ENCODE measurements around the gene TMCC1.

DNA sequence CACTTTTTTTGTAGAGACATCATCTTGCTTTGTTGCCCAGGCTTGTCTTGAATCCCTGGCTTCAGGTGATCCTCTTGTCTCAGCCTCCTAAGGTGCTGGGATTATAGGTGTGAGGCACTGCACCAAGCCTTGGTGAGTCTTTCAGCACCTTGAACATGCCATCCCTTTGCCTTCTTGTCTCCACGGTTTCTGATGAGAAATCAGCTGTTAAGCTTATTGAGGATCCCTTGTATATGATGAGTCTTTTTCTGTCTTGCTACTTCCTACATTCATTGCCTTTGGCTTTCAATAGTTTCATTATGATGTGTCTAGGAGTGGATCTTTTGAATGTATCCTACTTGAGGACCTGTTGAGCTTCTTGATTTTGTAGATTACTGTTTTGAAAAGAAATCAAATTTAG is 35.9 kb upstream of the TMCC1 start:
- TF ChIP-seq, protein P1, sequence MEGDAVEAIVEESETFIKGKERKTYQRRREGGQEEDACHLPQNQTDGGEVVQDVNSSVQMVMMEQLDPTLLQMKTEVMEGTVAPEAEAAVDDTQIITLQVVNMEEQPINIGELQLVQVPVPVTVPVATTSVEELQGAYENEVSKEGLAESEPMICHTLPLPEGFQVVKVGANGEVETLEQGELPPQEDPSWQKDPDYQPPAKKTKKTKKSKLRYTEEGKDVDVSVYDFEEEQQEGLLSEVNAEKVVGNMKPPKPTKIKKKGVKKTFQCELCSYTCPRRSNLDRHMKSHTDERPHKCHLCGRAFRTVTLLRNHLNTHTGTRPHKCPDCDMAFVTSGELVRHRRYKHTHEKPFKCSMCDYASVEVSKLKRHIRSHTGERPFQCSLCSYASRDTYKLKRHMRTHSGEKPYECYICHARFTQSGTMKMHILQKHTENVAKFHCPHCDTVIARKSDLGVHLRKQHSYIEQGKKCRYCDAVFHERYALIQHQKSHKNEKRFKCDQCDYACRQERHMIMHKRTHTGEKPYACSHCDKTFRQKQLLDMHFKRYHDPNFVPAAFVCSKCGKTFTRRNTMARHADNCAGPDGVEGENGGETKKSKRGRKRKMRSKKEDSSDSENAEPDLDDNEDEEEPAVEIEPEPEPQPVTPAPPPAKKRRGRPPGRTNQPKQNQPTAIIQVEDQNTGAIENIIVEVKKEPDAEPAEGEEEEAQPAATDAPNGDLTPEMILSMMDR (IDR thresholded peaks at IDR 0.05) = no peak
- no peak for TF ChIP-seq TAF1 (IDR thresholded peaks at IDR 0.05; ENCODE audit: borderline replicate concordance, low read depth, low read length)
- TF ChIP-seq, protein P2, sequence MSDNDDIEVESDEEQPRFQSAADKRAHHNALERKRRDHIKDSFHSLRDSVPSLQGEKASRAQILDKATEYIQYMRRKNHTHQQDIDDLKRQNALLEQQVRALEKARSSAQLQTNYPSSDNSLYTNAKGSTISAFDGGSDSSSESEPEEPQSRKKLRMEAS (IDR thresholded peaks at IDR 0.05; ENCODE audit: low read depth) = no peak
- TF ChIP-seq RCOR1 (IDR thresholded peaks at IDR 0.05; ENCODE audit: low read length) = no peak
- TF ChIP-seq FOXJ3 (CRISPR knock-in tag; IDR thresholded peaks at IDR 0.05) = no peak
